ENCODE data around the gene ROS1. TPM values are rescaled to one million over a fixed set of nuclear protein-coding genes. Genes with fewer than 3 reads are reported as not detected.
"Not testable (repeated sequence)": the region's sequence is repeated elsewhere in the genome, so short reads cannot be mapped to it uniquely, and the experiment has no call there.

Gene ROS1
- total RNA-seq, 1 donor from 2014 or later, result not detected

- Mint-ChIP-seq H3K27ac (no peak overlapping the region), H3K4me3 (no peak overlapping the region), H3K4me1 (no peaks in the 10 kb centered on the region), H3K9me3 (peaks cover 7% of the 10 kb centered on the region), H3K36me3 (no peaks in the 10 kb centered on the region), H3K27me3 (ENCODE audit: insufficient read depth, low read depth) (peaks cover 4% of the 10 kb centered on the region)
- no peaks in the 10 kb centered on the region for H3K36me3 ChIP-seq
- H3K9ac ChIP-seq, result no peak overlapping the region
- H3K4me3 ChIP-seq, result no peak overlapping the region
- H3K4me1 ChIP-seq, result no peaks in the 10 kb centered on the region
- H3K9me3 ChIP-seq (ENCODE audit: low read depth), result no peaks in the 10 kb centered on the region
- no peaks in the 10 kb centered on the region for H3K79me2 ChIP-seq (ENCODE audit: low read depth)
- no peaks in the 10 kb centered on the region for H4K20me1 ChIP-seq (ENCODE audit: low read depth)
- DNase-seq (ENCODE audit: low spot score), result no peak
- H3K27ac ChIP-seq, result no peak overlapping the region
- H2AFZ ChIP-seq (replicated peaks), result no peak overlapping the region
- H3K27me3 ChIP-seq, result no peaks in the 10 kb centered on the region
- no peak overlapping the region for H3K4me2 ChIP-seq
- H3F3A ChIP-seq (ENCODE audit: low read depth), result no peaks in the 10 kb centered on the region
- TF ChIP-seq EZH2 (IDR thresholded peaks at IDR 0.05) (no peak), EZH2phosphoT487 (IDR thresholded peaks at IDR 0.05) (no peak)
- TF ChIP-seq, protein P1, sequence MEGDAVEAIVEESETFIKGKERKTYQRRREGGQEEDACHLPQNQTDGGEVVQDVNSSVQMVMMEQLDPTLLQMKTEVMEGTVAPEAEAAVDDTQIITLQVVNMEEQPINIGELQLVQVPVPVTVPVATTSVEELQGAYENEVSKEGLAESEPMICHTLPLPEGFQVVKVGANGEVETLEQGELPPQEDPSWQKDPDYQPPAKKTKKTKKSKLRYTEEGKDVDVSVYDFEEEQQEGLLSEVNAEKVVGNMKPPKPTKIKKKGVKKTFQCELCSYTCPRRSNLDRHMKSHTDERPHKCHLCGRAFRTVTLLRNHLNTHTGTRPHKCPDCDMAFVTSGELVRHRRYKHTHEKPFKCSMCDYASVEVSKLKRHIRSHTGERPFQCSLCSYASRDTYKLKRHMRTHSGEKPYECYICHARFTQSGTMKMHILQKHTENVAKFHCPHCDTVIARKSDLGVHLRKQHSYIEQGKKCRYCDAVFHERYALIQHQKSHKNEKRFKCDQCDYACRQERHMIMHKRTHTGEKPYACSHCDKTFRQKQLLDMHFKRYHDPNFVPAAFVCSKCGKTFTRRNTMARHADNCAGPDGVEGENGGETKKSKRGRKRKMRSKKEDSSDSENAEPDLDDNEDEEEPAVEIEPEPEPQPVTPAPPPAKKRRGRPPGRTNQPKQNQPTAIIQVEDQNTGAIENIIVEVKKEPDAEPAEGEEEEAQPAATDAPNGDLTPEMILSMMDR (IDR thresholded peaks at IDR 0.05), result no peak
These were observed 52.4 kb downstream of the ROS1 start for GRCh38 chr6:117373211-117373813.

- H3K36me3 Mint-ChIP-seq; H4K20me1 ChIP-seq (ENCODE audit: low read depth); H3K4me1 ChIP-seq; H3K27me3 Mint-ChIP-seq (ENCODE audit: insufficient read depth, low read depth); H3K27me3 ChIP-seq; H3K4me2 ChIP-seq; H3K4me3 ChIP-seq; H3K27ac ChIP-seq; H3K27ac Mint-ChIP-seq; H3K79me2 ChIP-seq (ENCODE audit: low read depth); H3K36me3 ChIP-seq; H3F3A ChIP-seq (ENCODE audit: low read depth); H3K9me3 ChIP-seq (ENCODE audit: low read depth); H3K9me3 Mint-ChIP-seq; H3K4me3 Mint-ChIP-seq; H3K4me1 Mint-ChIP-seq; H3K9ac ChIP-seq; DNase-seq (ENCODE audit: low spot score); H2AFZ ChIP-seq (replicated peaks): not testable (repeated sequence)
These were observed 53.5 kb downstream of the ROS1 start for GRCh38 chr6:117372289-117372688.

DNA sequence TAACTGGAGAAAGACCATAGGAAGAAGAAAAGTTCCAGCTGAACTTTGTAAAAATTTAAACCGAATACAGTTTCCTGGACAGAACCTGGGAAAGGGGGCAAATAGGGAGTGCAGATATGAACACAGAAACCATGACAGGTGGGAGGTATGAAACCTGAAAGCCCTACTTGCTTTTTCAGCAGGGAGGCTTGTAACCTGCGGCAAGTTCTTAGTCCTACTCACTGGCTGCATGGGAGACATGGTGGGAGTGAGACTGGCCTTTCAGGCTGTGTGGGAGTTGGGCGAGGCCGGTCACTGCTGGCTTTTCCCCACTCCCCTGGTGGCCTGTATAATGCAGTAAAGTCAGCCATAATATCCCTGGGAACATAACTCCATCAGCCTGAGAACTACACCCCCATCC lies 54.2 kb downstream of the ROS1 start:
- Mint-ChIP-seq H3K4me3 (no peak overlapping the region), H3K4me1 (no peaks in the 10 kb centered on the region), H3K27me3 (ENCODE audit: insufficient read depth, low read depth) (peaks cover 4% of the 10 kb centered on the region), H3K27ac (no peak overlapping the region), H3K9me3 (peaks cover 7% of the 10 kb centered on the region), H3K36me3 (no peaks in the 10 kb centered on the region)
- H3K4me3 ChIP-seq, result no peak overlapping the region
- peak overlapping the region; percentile 12 for H2AFZ ChIP-seq (replicated peaks)
- no peak overlapping the region for H3K9ac ChIP-seq
- H3K79me2 ChIP-seq (ENCODE audit: low read depth), result no peaks in the 10 kb centered on the region
- no peak overlapping the region for H3K27ac ChIP-seq
- DNase-seq (ENCODE audit: low spot score), result peak; percentile 3
- no peak overlapping the region for H3K4me2 ChIP-seq
- no peak for TF ChIP-seq EZH2phosphoT487 (IDR thresholded peaks at IDR 0.05)
- no peaks in the 10 kb centered on the region for H3K4me1 ChIP-seq
- no peaks in the 10 kb centered on the region for H3F3A ChIP-seq (ENCODE audit: low read depth)
- no peaks in the 10 kb centered on the region for H3K36me3 ChIP-seq
- H3K9me3 ChIP-seq (ENCODE audit: low read depth), result no peaks in the 10 kb centered on the region
- no peaks in the 10 kb centered on the region for H3K27me3 ChIP-seq
- no peaks in the 10 kb centered on the region for H4K20me1 ChIP-seq (ENCODE audit: low read depth)

DNA sequence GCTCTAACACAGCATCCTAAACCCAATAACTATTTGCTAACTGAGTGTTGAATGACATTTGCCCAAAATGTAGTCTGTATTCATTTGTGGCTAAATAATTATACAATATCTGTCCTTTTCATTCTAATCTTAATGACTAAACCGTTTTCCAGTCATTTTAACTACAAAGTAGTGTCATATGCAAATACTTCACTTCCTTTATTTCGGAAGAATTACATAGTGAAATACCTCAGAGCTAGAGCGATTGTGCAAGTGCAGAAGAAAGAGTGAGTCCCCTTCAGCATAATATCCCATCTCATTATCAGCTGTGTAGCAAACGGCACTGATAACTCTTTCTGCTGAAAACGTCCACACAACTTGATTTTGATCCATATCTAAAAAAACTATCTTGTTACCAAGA lies 66.2 kb downstream of the ROS1 start:
- Mint-ChIP-seq H3K4me1 (no peaks in the 10 kb centered on the region), H3K9me3 (no peaks in the 10 kb centered on the region), H3K27me3 (ENCODE audit: insufficient read depth, low read depth) (no peaks in the 10 kb centered on the region), H3K36me3 (no peaks in the 10 kb centered on the region), H3K4me3 (no peak overlapping the region), H3K27ac (no peak overlapping the region)
- Histone ChIP-seq H3K4me2 (no peak overlapping the region), H4K20me1 (ENCODE audit: low read depth) (no peaks in the 10 kb centered on the region), H3K36me3 (no peaks in the 10 kb centered on the region), H3K9me3 (ENCODE audit: low read depth) (no peaks in the 10 kb centered on the region), H3F3A (ENCODE audit: low read depth) (no peaks in the 10 kb centered on the region), H3K4me1 (no peaks in the 10 kb centered on the region), H3K27me3 (no peaks in the 10 kb centered on the region), H3K4me3 (no peak overlapping the region), H2AFZ (replicated peaks) (no peak overlapping the region), H3K9ac (no peak overlapping the region), H3K79me2 (ENCODE audit: low read depth) (no peaks in the 10 kb centered on the region), H3K27ac (no peak overlapping the region)
- TF ChIP-seq, protein P1 (IDR thresholded peaks at IDR 0.05), result no peak
- TF ChIP-seq EZH2phosphoT487 (IDR thresholded peaks at IDR 0.05) (no peak), EZH2 (IDR thresholded peaks at IDR 0.05) (no peak)
- no peak for DNase-seq (ENCODE audit: low spot score)

All from neural progenitor cell (in vitro differentiated cells).